Right renal cortex interstitium (tissue), 3 donors: ENCODE measurements around the gene KCNK13. TPM values are rescaled to one million over a fixed set of nuclear protein-coding genes. Genes with fewer than 3 reads are reported as not detected.
"Not testable (repeated sequence)": the region's sequence is repeated elsewhere in the genome, so short reads cannot be mapped to it uniquely, and the experiment has no call there.

Source experiments
- DNase-seq, 3 donors: peaks; one replicate each; pipeline ENCODE4 v3.0.0-alpha.2; 2013; ENCODE audit warnings: low read depth in 3 of 3, low spot score in 2 of 3
- polyA plus RNA-seq, 3 donors: library from polyadenylated mRNA; unstranded; fragments of 120-200 nt; gene quantifications; one replicate each; pipeline ENCODE4 v1.2.1, GENCODE V29; 2013; ENCODE audit not compliant: insufficient read length in 3 of 3

The KCNK13 gene
- polyA plus RNA-seq, 3 donors: 0.18 to 0.26 (median 0.24) TPM

DNA sequence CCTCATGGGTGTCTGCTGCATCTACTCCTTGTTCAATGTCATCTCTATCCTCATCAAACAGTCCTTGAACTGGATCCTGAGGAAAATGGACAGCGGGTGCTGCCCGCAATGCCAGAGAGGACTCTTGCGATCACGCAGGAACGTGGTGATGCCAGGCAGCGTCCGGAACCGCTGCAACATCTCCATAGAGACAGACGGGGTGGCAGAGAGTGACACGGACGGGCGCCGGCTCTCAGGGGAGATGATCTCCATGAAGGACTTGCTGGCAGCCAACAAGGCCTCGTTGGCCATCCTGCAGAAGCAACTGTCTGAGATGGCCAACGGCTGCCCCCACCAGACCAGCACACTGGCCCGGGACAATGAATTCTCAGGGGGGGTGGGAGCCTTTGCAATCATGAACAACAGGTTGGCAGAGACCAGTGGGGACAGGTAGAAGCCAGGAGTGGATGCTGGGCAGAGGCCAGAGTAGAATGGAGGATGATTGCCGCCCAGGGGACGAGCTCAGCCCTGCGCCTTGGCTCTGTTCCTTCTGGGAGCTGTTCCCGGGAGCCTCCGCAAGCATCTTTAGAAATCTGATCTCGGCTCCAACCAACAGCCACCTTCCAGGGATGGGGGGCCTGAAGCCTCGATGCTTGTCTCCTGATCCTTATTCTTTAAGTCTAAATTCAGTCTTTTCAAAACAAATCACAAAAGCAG is 122.9 kb downstream of the KCNK13 start:
- no peak for DNase-seq

- DNase-seq: no peak
These were observed 126.8 kb downstream of the KCNK13 start for GRCh38 chr14:90188588-90188987.

- DNase-seq: no peak
These were observed 129.4 kb downstream of the KCNK13 start for GRCh38 chr14:90191154-90191553.

- no peak for DNase-seq
These were observed 129.8 kb downstream of the KCNK13 start for GRCh38 chr14:90191585-90191984.

DNA sequence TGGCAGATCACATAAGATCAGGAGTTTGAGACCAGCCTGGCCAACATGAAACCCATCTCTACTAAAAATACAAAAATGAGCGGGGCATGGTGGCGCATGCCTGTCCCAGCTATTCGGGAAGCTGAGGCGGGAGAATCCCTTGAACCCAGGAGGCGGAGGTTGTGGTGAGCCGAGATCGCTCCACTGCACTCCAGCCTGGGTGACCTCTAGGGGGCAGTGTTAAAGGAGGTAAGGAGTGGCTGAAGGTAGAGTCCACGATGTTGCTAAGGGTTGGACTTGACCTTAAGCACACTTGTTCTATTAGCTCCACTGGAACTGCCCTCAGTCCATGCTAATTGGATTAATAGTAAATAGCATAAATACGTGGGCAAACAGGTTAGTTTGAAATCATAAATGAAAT is 132.1 kb downstream of the KCNK13 start:
- DNase-seq: no peak

GRCh38 chr14:90194706-90195105 is 132.9 kb downstream of the KCNK13 start:
- no peak for DNase-seq

DNA sequence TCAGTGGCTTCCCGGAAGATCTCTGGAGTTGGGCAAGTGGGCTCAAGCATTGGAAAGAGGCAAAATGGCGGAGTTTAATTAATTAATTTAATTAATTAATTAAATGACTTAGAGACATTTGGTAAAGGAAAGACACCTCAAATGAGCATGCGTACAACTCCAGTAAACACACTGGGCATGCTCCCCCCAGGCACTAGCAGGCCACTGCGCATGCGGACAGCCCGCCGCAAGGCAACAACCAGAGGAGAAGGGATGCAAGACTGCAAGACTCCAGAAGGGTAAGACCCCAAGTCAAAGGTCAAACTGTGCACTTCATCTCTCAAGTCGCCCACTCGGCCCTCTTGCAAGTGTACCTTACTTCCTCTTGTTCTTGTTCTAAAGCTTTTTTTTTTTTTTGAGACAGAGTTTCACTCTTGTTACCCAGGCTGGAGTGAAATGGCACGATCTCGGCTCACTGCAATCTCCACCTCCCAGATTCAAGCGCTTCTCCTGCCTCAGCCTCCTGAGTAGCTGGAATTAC is 136.8 kb downstream of the KCNK13 start:
- DNase-seq: no peak

- DNase-seq: not testable (repeated sequence)
These were observed 138.8 kb downstream of the KCNK13 start for GRCh38 chr14:90200546-90200945.

DNA sequence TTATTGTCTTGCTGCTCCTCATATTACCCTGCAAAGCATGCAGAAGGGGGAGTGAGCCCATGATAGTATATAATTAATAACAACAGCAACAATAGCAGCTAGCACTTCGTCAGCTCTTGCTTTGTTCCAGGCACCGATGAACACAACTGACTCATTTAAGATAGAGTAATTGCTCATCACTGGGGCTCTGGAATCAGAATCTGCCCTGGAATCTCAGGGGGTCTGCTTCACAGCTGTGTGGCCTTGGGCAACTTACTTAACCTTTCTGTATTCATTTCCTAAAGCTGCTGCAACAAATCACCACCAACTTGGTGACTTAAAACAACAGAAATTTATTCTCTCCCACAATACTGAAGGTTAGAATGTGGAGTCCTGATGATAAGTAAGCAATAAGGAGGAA is 139.6 kb downstream of the KCNK13 start:
- no peak for DNase-seq

GRCh38 chr14:90204516-90204915 is 142.7 kb downstream of the KCNK13 start:
- no peak for DNase-seq

DNA sequence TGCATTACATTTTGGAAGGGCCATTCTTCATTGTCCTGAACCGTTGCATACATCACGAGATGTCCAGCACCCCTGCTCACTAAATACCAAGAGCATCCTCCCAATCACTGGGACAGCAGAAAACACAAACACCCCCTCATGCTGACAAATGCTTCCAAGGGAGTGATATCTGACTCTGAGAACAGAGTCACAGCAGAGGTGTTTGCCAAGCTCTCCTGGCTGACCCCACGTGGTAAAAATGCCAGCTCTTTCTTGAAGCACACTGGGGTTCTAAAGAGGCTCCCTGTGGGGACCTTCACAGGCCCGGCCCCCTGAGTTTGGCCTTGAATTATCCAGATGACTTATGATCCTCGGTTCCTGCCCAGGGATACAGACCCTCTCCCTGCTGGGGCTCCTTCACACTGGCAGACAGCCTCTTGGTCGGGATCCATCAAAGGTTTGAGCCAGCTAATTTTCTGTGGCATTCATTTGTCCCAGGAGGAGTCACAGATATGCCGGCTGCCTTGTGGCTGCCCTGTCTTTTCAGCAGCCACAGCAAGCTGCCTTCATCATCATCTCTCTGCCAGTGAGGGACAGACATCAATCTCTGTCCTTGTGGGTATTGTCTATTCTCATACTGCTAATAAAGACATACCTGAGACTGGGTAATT is 151.4 kb downstream of the KCNK13 start:
- DNase-seq: no peak

GRCh38 chr14:90228478-90228877 is 166.7 kb downstream of the KCNK13 start:
- DNase-seq: no peak

- not testable (repeated sequence) for DNase-seq
These were observed 168.1 kb downstream of the KCNK13 start for GRCh38 chr14:90229942-90230341.

Other genes starting within 250 kb of the KCNK13 start
- gene EFCAB11, start 107.3 kb upstream of the KCNK13 start, polyA plus RNA-seq: 10 to 100 TPM; 19.2 to 21.7 (median 20.1) TPM
- gene TDP1, start 106.1 kb upstream of the KCNK13 start, polyA plus RNA-seq: 10 to 100 TPM; 25.2 to 27.2 (median 26.8) TPM
- 100 to 1,000 TPM; 148 to 151 (median 149) TPM for gene PSMC1, start 194.6 kb downstream of the KCNK13 start, polyA plus RNA-seq